Aorta (tissue), 5 donors: ENCODE data around the gene ATP23. TPM values are rescaled to one million over a fixed set of nuclear protein-coding genes. Genes with fewer than 3 reads are reported as not detected.

Experiments
- ATAC-seq: fragments of 200-7000 bp; cut with Tn5 transposase; one replicate; pipeline ENCODE4 v1.9.1; 2022; ENCODE audit warnings: moderate library complexity; ENCODE audit not compliant: low FRiP score
- DNase-seq, 2 donors: peaks; one replicate each; pipeline ENCODE4 v3.0.0-alpha.2; 2020
- H3K27ac ChIP-seq, 2 donors: one replicate each; pipeline ENCODE4 v1.5.1; 2013; ENCODE audit warnings: low read length in 2 of 2, mild to moderate bottlenecking in 2 of 2, moderate library complexity in 2 of 2, control low read depth in 1 of 2, inconsistent platforms in 1 of 2, low read depth in 1 of 2
- H3K27me3 ChIP-seq, 2 donors: one replicate each; pipeline ENCODE4 v1.6.1; 2013; ENCODE audit warnings: control low read depth in 1 of 2, low read length in 1 of 2, mild to moderate bottlenecking in 1 of 2, moderate library complexity in 1 of 2; ENCODE audit not compliant: insufficient read depth in 2 of 2, control insufficient read depth in 1 of 2
- H3K36me3 ChIP-seq, 2 donors: one replicate each; pipeline ENCODE4 v1.6.1; 2013; ENCODE audit warnings: control low read depth in 1 of 2, low read length in 1 of 2, mild to moderate bottlenecking in 1 of 2; ENCODE audit not compliant: insufficient read depth in 2 of 2, control insufficient read depth in 1 of 2
- H3K4me1 ChIP-seq, 2 donors: one replicate each; pipeline ENCODE4 v1.6.1; 2013; ENCODE audit warnings: low read length in 2 of 2, control low read depth in 1 of 2, mild to moderate bottlenecking in 1 of 2, moderate library complexity in 1 of 2; ENCODE audit not compliant: insufficient read depth in 2 of 2, control insufficient read depth in 1 of 2
- H3K4me3 ChIP-seq, 2 donors: one replicate each; pipeline ENCODE4 v1.5.1; 2013; ENCODE audit warnings: low read length in 2 of 2, control low read depth in 1 of 2, mild to moderate bottlenecking in 1 of 2
- H3K9me3 ChIP-seq: one replicate; pipeline ENCODE4 v1.6.1; 2013; ENCODE audit warnings: mild to moderate bottlenecking, low read length; ENCODE audit not compliant: control insufficient read depth
- WGBS, 2 donors: extraction: QIAGEN DNeasy Blood & Tissue Kit; methylation state at CpG; one replicate each; pipeline ENCODE4 v1.1.7; 2013; 5-methylcytosine and 5-hydroxymethylcytosine counted together
- intact Hi-C, 2 donors: fragments of 100-400 bp; cut with DNase I; formaldehyde crosslinking; loops; one replicate each; pipeline versions ENCODE4 v1.14.2 to v1.15.0; 2022
- polyA plus RNA-seq, 2 donors: library from polyadenylated mRNA; stranded (reverse); fragments of 200-250 nt; gene quantifications; one replicate each; pipeline ENCODE4 v1.2.3, GENCODE V29; 2013
- total RNA-seq, 2 donors: library from RNA; stranded (reverse); fragmentation: NEBNext Ultra II Directional; extraction: Animal tissue kit (Norgen Biotek cat#: 25700); gene quantifications; one replicate each; pipeline ENCODE4 v1.2.1, GENCODE V29; 2021
- donor health status: healthy with polysubstance abuse.
- donor health status: Bipolar disorder and iron deficiency.
- donor health status: DM: no; HTN: no; CAD: no.
- donor health status: DM: no; HTN: no; CAD: no.
- donor health status: DM: yes; HTN: yes; CAD: no.

The ATP23 gene
- total and polyA plus RNA-seq, 4 donors: 3.4 to 19.3 (median 4.7) TPM

DNA sequence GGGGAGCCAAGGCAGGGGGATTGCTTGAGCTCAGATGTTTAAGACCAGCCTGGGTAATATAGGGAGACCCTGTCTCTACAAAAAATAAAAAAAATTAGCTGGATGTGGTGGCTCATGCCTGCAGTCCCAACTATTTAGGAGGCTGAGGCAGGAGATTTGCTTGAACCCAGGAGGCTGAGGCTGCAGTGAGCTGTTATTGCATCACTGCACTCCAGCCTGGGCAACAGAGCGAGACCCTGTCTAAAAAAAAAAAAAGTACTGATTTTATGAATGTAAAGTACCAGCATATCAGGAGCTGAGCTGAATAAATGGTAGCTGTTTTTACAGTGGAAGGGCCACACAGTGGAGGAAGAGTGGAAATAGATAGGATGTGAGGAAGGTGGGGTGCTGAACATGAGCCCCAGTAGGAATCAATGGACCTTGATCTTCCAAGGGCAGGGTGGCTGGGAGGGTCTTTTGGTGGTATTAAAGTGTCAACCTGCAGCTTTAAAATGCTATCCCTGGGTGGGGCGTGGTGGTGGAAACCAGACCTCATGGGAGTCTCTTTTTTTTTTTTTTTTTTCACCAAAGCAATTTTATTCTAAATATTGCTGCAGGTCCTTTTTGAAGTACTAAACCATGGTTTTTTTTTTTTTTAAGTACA, 2.2 kb downstream of the ATP23 start:
- Histone ChIP-seq H3K27me3 (no peaks in the 10 kb centered on the region), H3K9me3 (no peaks in the 10 kb centered on the region), H3K27ac (no peak overlapping the region), H3K4me3 (no peak overlapping the region), H3K4me1 (no peaks in the 10 kb centered on the region), H3K36me3 (peaks cover 0 to 2% of the 10 kb centered on the region in 2 donors)
- intact Hi-C loops: no loop called here
- ATAC-seq (no peak), DNase-seq (no peak)
- 88 to 90% methylated on average over 2 of the region's 2 CpGs for WGBS, 2 donors

DNA sequence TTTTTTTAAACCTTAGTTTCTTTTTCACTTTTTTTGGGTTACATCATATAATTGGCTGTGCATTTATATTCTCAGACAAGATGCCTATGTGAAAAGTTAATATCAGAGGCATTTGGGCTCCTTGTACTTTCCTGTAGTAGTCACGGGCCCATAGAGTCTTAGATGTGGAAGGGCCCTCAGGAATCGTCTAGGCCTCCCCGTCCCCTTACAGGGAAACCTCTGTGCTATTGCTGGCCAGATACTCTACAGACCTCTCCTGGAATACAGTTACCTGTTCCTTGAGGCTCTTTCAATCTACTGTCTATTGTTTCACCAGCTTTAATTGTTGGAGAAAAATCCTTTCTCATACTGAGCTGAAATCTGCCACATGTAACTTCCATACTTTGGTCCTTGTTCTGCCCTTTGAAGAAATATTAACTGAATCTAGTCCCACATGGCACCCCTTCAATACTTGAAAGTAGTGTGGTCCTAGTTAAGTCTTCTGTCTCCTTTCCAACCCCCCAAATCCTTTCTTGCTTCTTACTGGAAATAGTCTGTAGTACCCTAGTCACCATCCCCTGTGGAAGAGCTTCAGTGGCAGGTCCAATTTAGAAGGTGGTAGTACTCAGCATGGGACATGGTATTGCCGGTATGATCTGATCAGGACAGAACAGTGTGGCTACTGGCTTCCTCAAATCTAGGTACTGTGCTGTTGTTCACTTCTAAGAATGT, 3.1 kb downstream of the ATP23 start:
- Histone ChIP-seq H3K4me1 (no peaks in the 10 kb centered on the region), H3K4me3 (no peak overlapping the region), H3K36me3 (peaks cover 0 to 2% of the 10 kb centered on the region in 2 donors), H3K9me3 (no peaks in the 10 kb centered on the region), H3K27me3 (no peaks in the 10 kb centered on the region), H3K27ac (no peak overlapping the region)
- intact Hi-C loops: no loop called here
- ATAC-seq (no peak), DNase-seq (no peak)
- 88 to 89% methylated on average over 4 of the region's 4 CpGs for WGBS, 2 donors

DNA sequence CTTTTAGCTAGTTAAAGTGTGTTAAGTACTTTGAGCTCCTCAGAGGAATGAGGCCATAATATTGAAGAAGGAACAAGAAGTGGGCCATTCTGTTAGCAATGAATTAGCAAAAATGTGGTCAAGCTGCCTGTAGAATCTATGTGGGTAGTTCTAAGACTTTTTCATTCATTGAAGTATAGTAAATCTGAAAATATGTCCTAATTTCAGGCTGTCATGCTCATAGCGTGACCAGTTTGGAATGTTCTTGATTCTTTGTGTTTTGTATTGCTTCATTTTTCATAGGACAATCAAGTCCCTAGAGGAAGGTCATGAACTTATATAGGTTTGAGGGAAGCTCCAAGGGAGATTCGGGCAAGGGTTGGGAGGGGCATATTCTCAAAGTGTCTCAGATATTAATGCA, 11.4 kb downstream of the ATP23 start:
- no peak overlapping the region for H3K4me3 ChIP-seq
- no peaks in the 10 kb centered on the region for H3K4me1 ChIP-seq
- intact Hi-C loops: no loop called here
- peaks cover 4 to 13% of the 10 kb centered on the region in 2 donors for H3K36me3 ChIP-seq
- H3K9me3 ChIP-seq: peaks cover 2% of the 10 kb centered on the region
- H3K27me3 ChIP-seq: no peaks in the 10 kb centered on the region
- no peak overlapping the region for H3K27ac ChIP-seq
- ATAC-seq (no peak), DNase-seq (no peak)
- WGBS, 2 donors: 92 to 93% methylated on average over 2 of the region's 2 CpGs

DNA sequence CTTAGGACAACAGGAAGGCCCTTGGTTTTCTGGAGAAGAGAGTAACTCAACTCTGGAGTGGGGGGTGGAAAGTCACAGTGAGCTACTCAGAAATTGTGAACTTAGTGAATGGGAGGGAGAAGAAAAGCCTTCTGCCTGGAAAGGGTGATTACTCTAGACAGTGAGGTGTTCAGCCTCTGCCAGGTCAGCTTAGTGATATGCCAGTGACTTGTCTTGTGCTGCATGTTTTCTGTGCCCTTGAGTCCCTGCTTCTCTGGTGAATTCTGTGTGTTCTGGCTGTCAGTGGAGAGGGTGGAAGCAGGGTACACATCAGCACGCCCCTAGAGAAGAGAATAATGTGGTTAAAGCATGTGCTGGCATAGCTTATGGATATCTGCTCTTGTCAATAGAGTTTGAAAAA, 13.4 kb downstream of the ATP23 start:
- H3K36me3 ChIP-seq: peaks cover 4 to 16% of the 10 kb centered on the region in 2 donors
- H3K9me3 ChIP-seq: peaks cover 9% of the 10 kb centered on the region
- no peak overlapping the region for H3K27ac ChIP-seq
- ATAC-seq (no peak), DNase-seq (no peak)
- no peak overlapping the region for H3K4me3 ChIP-seq
- no peaks in the 10 kb centered on the region for H3K4me1 ChIP-seq
- intact Hi-C loops: no loop called here
- 84 to 95% methylated on average over 1 of the region's 1 CpG for WGBS, 2 donors
- H3K27me3 ChIP-seq: no peaks in the 10 kb centered on the region

DNA sequence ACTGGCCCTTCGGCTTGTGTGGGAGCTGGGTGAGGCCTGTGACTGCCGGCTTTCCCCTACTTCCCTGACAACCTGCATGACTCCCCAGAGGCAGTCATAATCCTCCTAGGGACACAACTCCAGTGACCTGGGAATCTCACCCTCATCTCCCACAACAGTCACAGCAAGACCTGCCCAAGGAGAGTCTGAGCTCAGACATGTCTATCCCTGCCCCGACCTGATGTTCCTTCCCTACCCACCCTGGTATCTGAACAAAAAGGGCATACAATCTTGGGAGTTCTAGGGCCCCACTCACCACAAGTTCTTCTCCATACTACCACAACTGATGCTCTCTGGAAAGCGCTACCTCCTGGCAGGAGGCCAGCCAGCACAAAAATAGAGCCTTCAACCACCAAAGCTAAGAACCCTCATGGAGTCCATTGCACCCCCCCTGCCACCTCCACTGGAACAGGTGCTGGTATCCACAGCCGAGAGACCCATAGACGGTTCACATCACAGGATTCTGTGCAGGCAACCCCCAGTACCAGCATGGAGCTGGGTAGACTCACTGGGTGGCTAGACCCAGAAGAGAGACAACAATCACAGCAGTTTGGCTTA, 16.8 kb downstream of the ATP23 start:
- 93 to 98% methylated on average over 6 of the region's 6 CpGs for WGBS, 2 donors
- Histone ChIP-seq H3K27me3 (no peaks in the 10 kb centered on the region), H3K9me3 (peaks cover 9% of the 10 kb centered on the region), H3K4me1 (no peaks in the 10 kb centered on the region), H3K4me3 (no peak overlapping the region), H3K27ac (no peak overlapping the region), H3K36me3 (peaks cover under 1 to 9% of the 10 kb centered on the region in 2 donors)
- no peak for DNase-seq
- intact Hi-C loops: no loop called here
- no peak for ATAC-seq

DNA sequence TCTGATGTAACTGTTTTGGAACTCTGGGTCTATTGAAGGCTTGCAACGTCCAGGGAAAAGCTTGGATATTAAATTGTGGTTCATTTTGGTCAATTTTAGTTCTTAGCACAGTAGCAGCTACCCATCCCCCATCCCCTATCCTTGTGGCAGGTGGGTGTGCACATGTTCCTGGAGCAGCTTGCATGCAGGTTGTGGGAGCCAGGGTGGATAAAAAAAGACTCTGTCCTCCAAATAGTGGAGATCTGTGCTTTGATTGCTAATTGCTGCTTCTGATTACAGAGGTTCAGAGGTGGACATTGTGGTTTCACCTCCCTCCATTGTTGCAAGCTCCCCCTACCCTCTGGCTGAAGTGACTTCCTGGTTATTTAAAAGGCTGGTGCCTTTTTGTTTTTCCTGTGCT, 23.1 kb downstream of the ATP23 start:
- H3K9me3 ChIP-seq: peaks cover 2% of the 10 kb centered on the region

DNA sequence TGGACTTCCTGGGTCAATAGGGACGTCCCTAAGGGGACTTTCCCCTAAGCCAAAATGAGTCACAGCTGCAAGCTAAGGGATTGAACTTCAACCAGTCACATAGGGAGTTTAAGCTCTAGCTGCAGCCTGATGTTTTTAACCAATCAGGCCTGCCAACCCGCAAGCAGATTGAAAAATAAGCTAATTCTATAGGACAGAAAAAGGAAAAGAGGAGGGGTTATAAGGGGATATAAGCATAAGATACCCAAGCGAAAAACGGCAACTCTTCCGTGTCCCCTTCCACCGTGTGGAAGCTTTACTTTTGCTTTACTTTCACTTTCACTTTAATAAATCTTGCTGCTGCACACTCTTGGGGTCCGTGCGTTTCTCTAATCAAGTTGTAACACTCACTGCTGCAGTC, 24.4 kb downstream of the ATP23 start:
- no peak overlapping the region for H3K27ac ChIP-seq
- no peaks in the 10 kb centered on the region for H3K4me1 ChIP-seq
- DNase-seq (no peak), ATAC-seq (no peak)
- no peak overlapping the region for H3K4me3 ChIP-seq
- intact Hi-C loops: no loop called here
- H3K27me3 ChIP-seq: no peaks in the 10 kb centered on the region
- no peaks in the 10 kb centered on the region for H3K36me3 ChIP-seq
- WGBS, 2 donors: 86 to 89% methylated on average over 8 of the region's 8 CpGs
- H3K9me3 ChIP-seq: peaks cover 2% of the 10 kb centered on the region

More for the DNA sequence above, 23.1 kb downstream of the ATP23 start:
- 58 to 59% methylated on average over 1 of the region's 1 CpG for WGBS, 2 donors
- Histone ChIP-seq H3K36me3 (no peaks in the 10 kb centered on the region), H3K4me1 (no peaks in the 10 kb centered on the region), H3K27ac (no peak overlapping the region), H3K27me3 (no peaks in the 10 kb centered on the region), H3K4me3 (no peak overlapping the region)
- no peak for ATAC-seq
- intact Hi-C loops: no loop called here
- DNase-seq: no peak

DNA sequence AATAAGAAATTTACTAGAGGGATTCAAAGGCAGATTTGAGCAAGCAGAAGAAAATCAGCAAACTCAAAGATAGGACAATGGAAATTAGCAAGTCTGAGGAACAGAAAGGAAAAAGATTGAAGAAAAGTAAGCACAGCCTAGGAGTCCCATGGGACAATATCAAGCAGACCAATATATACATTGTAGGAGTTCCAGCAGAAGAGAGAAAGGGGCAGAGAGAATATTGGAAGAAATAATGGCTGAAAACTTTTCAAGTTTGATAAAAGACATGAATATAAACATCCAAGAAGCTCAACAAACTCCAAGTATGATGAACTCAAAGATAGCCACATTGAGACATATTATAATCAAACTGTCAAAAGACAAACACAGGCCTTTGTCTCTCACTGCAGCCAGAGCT, 25.2 kb downstream of the ATP23 start:
- Histone ChIP-seq H3K27me3 (no peaks in the 10 kb centered on the region), H3K27ac (no peak overlapping the region), H3K4me3 (no peak overlapping the region), H3K4me1 (no peaks in the 10 kb centered on the region), H3K9me3 (peaks cover 2% of the 10 kb centered on the region), H3K36me3 (no peaks in the 10 kb centered on the region)
- ATAC-seq (no peak), DNase-seq (no peak)
- intact Hi-C loops: no loop called here
